M059J (cell line): ENCODE results near the gene KRT77. TPM values are rescaled to one million over a fixed set of nuclear protein-coding genes. Genes with fewer than 3 reads are reported as not detected.
A peak's percentile ranks its signal among the peaks of the same experiment; 100 is the strongest.

Experiments
- DNase-seq: peaks from one replicate; pipeline ENCODE4 v3.0.0-alpha.2; 2012; ENCODE audit warnings: low read depth
- total RNA-seq: library from RNA; depleted of rRNA; stranded (reverse); fragments of >200 nt; shearing (Covaris generic); gene quantifications from 2 replicates; pipeline ENCODE4 v1.2.3, GENCODE V29; 2014; rRNA removed

KRT77 gene
- not detected in 2 replicates for total RNA-seq

DNA sequence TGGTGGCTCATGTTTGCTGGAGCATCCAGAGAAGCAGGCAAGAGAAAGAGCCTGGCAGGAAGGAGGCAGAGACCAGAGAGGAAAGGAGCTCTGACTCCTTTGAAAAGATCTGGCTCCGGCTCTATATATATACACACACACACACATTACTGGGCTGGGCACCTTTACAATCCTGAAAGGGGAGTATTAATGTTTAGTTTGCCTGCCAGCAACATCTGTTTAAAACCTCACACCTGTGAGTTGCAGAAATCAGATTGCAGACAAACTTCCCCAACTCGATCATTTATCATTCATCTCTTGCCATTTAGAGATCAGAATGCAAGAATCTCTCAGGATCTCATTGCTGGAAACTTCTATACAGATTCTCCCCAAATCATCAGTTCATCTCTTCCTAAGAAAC is at the start of gene KRT77:
KRT77 (minus strand) TSS at position 101 of the 400 bp plus-strand sequence; CDS start at position 11, 90 bp downstream.
- DNase-seq: no peak

DNA sequence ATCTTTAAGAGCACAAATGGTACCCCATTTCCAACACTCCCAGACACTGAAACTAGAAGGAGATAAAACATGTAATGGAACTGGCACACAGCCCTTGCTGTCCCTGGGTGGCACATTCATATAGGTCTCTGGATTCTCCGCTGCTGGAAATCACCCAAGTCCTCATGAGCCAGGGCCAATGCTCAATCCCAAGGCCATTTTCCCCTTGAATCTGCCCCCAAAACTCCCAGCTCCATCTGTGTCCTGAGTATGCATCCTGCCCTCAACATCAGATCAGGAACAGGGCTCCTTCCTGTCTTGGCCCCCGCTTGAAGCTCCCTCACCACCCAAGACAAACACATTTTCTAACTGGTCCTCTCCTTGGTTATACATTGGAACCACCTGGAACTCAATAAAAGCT is 49.2 kb upstream of the KRT77 start:
- DNase-seq: no peak

- DNase-seq: no peak
Observed at GRCh38 chr12:52751795-52752194, 48.5 kb upstream of the KRT77 start.

GRCh38 chr12:52750532-52750931 is 47.2 kb upstream of the KRT77 start:
- peak; percentile 3 for DNase-seq

DNA sequence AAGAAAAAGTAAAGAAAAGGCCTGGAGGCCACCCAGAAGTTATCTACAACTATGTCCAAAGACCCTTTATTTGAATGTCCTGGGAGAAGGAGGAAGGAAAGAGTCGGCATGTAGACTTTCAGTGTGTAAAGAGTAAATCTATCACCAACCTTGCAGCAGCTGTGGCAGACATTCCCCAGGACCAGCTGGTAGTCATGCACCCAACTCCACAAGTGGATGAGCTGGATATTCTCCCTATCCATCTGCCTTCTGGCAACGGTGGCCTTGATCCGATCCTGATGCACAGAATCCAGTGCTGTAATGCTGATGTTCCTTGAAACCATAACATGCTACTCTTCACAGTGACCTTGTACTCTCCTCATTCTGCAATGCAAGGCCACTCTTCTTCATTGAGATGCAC is 46.5 kb upstream of the KRT77 start:
- no peak for DNase-seq

DNA sequence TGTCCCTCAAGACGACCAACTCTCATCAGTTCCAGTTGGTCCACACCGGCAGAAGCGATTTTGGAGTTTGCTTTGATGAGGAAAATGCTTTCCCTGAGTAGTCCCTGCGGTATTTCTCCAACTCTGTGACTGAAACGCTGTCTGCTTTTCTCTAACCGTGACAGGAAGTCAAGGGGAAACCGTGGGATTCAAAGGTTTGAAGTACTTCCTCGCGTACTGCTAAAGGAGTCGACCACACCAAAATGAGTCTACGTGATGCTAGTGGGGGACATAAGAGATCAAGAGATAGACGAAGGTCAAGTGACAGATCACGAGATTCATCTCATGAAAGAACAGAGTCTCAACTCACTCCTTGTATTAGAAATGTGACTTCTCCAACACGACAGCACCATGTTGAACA is 45.3 kb upstream of the KRT77 start:
- no peak for DNase-seq

- DNase-seq: no peak
Observed at GRCh38 chr12:52745554-52745953, 42.2 kb upstream of the KRT77 start.

DNA sequence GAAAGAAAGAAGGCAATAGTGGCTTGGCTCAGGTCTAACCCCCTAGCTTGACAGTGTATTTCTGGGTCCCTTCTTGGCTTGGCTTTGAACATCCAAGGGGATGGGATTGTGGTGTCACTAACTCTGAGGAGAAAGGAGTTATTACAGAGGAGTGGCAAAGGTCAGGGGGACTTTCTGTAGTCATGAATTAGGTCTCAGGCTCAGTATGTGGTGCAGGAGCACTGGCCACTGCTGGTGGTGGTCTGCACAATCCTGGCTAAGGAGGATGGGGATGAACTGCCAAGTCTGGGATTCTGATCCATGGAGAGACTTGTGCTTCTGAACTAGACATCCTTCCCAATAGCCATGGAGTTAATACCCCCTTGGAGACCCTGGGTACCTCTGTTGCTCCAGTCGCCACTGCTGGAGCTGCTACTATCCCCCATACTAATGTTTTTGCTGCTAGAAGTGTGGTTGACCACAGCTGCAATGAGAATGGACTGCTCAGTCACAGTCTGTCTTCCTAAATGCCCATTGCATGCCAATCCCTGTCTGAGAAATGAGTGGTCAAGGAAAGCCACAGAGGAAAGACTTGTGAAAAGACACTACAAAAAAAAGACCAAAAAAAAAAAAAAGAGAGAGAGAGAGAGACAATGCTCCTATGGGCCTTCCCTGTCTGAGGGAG is 41.3 kb upstream of the KRT77 start:
- DNase-seq: no peak

GRCh38 chr12:52742822-52743457 is 39.6 kb upstream of the KRT77 start:
- DNase-seq: no peak

- no peak for DNase-seq
Observed at GRCh38 chr12:52742196-52742580, 38.9 kb upstream of the KRT77 start.

DNA sequence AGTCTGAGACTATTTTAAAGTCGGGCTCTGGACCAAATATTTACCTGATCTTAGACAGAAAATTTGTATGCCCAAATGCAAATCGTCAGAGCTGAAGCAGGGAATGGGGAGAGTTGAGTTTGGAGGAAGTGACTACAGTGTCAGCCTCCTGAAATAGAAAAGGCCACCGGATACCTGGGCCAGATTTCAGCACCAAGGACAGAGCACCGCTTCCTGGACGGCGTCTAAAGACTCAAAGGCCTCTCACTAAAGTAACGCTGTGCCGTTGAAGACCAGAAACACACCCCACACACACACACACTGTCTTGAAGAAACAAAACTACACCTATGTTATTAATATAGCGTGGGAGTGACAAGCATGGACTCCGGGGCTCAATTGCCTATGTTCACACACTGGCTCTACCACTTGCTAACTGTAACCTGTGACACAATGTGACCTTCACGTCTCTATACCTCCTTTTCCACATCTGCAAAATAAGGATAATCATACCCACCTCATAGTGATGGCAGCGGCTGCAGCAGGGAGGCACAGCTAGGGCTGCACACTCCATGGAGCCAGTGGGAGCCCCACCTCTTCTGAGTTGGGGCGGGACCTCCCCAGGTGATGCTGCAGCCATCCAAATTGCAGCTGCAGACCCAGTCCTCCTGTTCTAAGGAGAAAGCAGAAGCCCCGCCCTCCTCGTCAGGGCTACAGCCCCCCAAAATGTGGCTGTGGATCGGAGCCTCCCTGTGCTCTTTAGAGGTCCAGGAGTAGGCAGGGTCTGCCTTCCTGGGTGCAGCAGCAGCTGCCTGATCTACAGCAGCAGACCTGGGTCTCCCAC is 38.3 kb upstream of the KRT77 start:
- DNase-seq: peak; percentile 54

- DNase-seq: no peak
Observed at GRCh38 chr12:52740584-52740983, 37.3 kb upstream of the KRT77 start.

DNA sequence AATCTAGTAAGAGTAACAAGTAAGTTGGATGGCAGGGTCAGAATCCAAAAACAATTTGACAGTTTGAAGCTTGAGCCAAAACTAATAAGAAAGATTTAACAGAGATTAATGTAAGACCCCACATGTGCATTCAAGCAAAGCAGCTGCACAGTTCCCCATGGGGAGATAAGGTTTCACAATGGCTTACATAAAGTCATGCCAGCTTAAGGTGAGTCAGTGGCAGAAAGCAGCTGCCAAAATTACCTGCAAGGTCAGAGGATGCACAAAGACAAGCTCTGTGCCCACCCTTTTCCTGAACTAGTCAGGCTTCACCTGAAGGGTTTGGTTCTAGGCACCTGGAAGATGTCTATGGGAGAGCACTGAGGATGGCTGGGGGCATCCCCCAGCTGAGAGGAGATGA is 36.6 kb upstream of the KRT77 start:
- DNase-seq: no peak

- no peak for DNase-seq
Observed at GRCh38 chr12:52735816-52736632, 32.7 kb upstream of the KRT77 start.

DNA sequence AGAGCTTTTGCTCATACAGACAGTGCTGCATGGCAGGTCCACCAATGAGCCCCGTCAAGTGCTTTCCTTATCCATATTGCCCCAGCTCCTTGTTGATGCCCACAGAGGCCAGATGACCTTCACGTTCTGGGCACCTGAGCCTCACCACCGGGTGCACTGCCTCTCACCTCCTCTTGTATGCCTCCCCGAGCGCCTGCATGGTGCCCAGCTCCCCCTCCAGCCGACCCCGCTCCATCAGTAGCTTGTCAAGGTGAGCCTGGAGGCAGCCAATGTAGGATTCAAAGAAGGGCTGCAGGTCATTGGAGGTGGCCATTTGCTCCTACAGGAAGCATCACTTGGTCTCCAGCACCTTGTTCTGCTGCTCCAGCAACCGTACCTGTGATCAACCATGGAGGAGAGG is 31.8 kb upstream of the KRT77 start:
- no peak for DNase-seq

- DNase-seq: no peak
Observed at GRCh38 chr12:52730793-52731192, 27.5 kb upstream of the KRT77 start.

- DNase-seq: no peak
Observed at GRCh38 chr12:52730383-52730782, 27.1 kb upstream of the KRT77 start.

GRCh38 chr12:52729147-52729546 is 25.8 kb upstream of the KRT77 start:
- DNase-seq: no peak

DNA sequence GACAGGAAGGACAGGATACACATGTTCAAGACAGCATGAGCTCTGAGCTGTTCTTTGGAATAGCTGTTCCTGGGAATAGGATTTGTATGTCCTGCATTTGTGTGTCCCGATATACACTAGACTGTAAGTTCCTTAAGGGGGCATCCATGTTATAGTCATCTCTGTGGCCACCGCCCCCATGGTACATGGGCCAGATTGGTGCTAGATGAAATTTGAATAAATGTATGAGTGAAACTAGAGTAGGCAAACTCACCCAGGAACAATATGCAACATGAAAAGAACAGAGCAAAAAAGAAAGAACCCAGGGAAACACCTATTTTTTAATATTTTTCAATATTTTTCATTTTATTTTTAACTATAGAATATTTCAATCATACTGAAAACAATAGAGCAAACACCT is 25.1 kb upstream of the KRT77 start:
- no peak for DNase-seq

GRCh38 chr12:52727037-52727436 is 23.7 kb upstream of the KRT77 start:
- no peak for DNase-seq

- no peak for DNase-seq
Observed at GRCh38 chr12:52726451-52726850, 23.1 kb upstream of the KRT77 start.

DNA sequence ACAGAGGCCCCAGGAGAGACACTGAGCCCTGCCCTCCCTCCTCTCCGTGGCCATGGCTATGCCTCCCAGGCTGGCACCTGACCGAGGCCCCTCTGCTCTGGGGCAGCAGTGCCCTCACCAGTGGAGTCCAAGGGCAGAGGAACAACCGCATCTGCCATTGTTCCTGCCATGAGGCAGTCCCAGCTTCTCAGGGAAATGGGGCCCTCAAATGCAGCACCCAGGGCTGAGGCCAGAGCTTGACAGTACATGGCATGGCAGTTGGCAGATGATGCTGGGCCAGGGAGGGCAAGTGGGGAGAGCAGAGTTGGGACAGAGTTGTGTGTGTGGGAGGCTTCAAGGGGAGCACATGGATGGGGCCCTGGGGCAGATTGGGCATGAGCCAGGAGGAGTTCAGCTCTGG is 21.1 kb upstream of the KRT77 start:
- DNase-seq: no peak
